ENCODE results near the gene CBFA2T2.

- TF ChIP-seq, protein P1, sequence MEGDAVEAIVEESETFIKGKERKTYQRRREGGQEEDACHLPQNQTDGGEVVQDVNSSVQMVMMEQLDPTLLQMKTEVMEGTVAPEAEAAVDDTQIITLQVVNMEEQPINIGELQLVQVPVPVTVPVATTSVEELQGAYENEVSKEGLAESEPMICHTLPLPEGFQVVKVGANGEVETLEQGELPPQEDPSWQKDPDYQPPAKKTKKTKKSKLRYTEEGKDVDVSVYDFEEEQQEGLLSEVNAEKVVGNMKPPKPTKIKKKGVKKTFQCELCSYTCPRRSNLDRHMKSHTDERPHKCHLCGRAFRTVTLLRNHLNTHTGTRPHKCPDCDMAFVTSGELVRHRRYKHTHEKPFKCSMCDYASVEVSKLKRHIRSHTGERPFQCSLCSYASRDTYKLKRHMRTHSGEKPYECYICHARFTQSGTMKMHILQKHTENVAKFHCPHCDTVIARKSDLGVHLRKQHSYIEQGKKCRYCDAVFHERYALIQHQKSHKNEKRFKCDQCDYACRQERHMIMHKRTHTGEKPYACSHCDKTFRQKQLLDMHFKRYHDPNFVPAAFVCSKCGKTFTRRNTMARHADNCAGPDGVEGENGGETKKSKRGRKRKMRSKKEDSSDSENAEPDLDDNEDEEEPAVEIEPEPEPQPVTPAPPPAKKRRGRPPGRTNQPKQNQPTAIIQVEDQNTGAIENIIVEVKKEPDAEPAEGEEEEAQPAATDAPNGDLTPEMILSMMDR (IDR thresholded peaks at IDR 0.05; ENCODE audit: borderline replicate concordance, extremely low read depth, low read length, poor library complexity, severe bottlenecking) = no peak
- TF ChIP-seq EZH2 (IDR thresholded peaks at IDR 0.05; ENCODE audit: borderline replicate concordance, low read depth, low read length, severe bottlenecking) = no peak
Observed at GRCh38 chr20:33585413-33585812, 95.5 kb downstream of the CBFA2T2 start.

Measured in DND-41 (cell line).